ENCODE results near the gene TCEA2. TPM values are rescaled to one million over a fixed set of nuclear protein-coding genes. Genes with fewer than 3 reads are reported as not detected.

The TCEA2 gene
- total RNA-seq, 4 donors from 2014 or later: 5.6 to 94.3 (median 14.8) TPM

GRCh38 chr20:64043768-64044167 lies 19.2 kb upstream of the TCEA2 start:
- H3K36me3 ChIP-seq: no peaks in the 10 kb centered on the region
- no peak overlapping the region for H3K27ac ChIP-seq
- no peak for DNase-seq
- 74 to 77% methylated on average over 9 of the region's 9 CpGs for whole genome bisulfite sequencing, 2 donors (ENCODE audit: low coverage in 1 of 2)
- H3K4me1 ChIP-seq: peaks cover 7 to 21% (median 16%) of the 10 kb centered on the region in 4 donors
- no peak overlapping the region for H3K4me3 ChIP-seq
- peaks cover 91% of the 10 kb centered on the region for H3K27me3 ChIP-seq
- no peaks in the 10 kb centered on the region for H3K9me3 ChIP-seq
- in situ Hi-C loops (cut with MboI; ENCODE audit: low pct_ligation_motif_present in 1 of 4, low pct_unique_long_range_greater_than_20kb in 1 of 4, low sequenced_read_pairs in 3 of 4) (no loop called here), intact Hi-C loops (cut with DNase I; ENCODE audit: low total_unique reads) (no loop called here)
- TF ChIP-seq EP300 (IDR thresholded peaks at IDR 0.05; ENCODE audit: low read depth) (no peak), POLR2A (IDR thresholded peaks at IDR 0.05) (no peak), POLR2AphosphoS5 (IDR thresholded peaks at IDR 0.05) (no peak), CTCF (IDR thresholded peaks at IDR 0.05) (no peak)

DNA sequence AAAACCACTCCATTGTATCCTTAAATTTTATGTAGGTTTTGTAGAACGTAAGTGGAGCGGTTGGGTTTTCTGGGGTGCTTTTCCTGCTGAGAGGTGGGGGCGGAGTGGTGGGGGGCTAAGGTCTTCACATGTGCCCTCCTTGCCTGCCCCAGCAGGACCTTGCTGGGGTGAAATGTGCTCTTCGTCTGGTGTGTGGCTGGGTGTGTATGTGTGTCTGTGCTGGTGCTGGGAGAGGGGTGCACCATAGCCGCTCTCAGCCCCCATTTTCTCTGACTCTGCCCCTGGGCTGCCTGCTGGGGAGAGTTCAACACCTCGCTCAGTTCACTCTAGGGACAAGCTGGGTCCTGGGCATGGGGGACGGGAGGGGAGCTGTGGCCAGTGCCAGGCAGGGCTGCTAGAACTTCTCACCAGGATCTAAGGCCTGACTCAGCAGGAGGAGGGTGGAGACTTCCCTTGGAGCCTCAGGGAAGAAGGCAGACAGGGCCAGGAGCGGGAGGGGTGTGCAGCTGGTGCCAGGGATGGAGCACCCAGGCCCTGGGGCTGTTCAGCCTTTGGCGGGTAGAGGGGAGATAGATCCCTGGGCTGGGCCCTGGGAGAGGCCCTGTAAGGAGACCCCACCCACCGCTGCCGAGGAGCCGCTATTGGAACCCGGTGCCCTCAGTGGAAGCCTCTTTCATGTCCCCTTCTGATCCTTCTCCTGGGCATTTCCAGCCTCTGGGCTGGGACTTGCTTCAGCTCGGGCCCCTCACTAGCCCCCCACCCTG lies 18.3 kb upstream of the TCEA2 start:
- Histone ChIP-seq H3K27me3 (peaks cover 92% of the 10 kb centered on the region), H3K27ac (no peak overlapping the region), H3K4me3 (no peak overlapping the region), H3K36me3 (no peaks in the 10 kb centered on the region), H3K4me1 (peaks cover 6 to 14% (median 12%) of the 10 kb centered on the region in 4 donors), H3K9me3 (no peaks in the 10 kb centered on the region)
- TF ChIP-seq CTCF (IDR thresholded peaks at IDR 0.05) (no peak), POLR2AphosphoS5 (IDR thresholded peaks at IDR 0.05) (no peak), EP300 (IDR thresholded peaks at IDR 0.05; ENCODE audit: low read depth) (no peak), POLR2A (IDR thresholded peaks at IDR 0.05) (no peak)
- intact Hi-C loops (cut with DNase I; ENCODE audit: low total_unique reads): no loop called here
- 66% methylated on average over 14 of the region's 14 CpGs; no CpG with 5 or more reads in 1 of the 2 donors for WGBS, 2 donors (ENCODE audit: low coverage in 1 of 2)
- in situ Hi-C loops (cut with MboI; ENCODE audit: low pct_ligation_motif_present in 1 of 4, low pct_unique_long_range_greater_than_20kb in 1 of 4, low sequenced_read_pairs in 3 of 4): no loop called here
- no peak for DNase-seq

GRCh38 chr20:64045346-64046011 lies 17.5 kb upstream of the TCEA2 start:
- intact Hi-C loops (cut with DNase I; ENCODE audit: low total_unique reads) (no loop called here), in situ Hi-C loops (cut with MboI; ENCODE audit: low pct_ligation_motif_present in 1 of 4, low pct_unique_long_range_greater_than_20kb in 1 of 4, low sequenced_read_pairs in 3 of 4) (no loop called here)
- WGBS, 2 donors (ENCODE audit: low coverage in 1 of 2): 64% methylated on average over 11 of the region's 11 CpGs; no CpG with 5 or more reads in 1 of the 2 donors
- H3K27ac ChIP-seq: no peak overlapping the region
- H3K4me1 ChIP-seq: peaks cover 6 to 17% (median 14%) of the 10 kb centered on the region in 4 donors
- TF ChIP-seq POLR2A (IDR thresholded peaks at IDR 0.05) (no peak), EP300 (IDR thresholded peaks at IDR 0.05; ENCODE audit: low read depth) (no peak), POLR2AphosphoS5 (IDR thresholded peaks at IDR 0.05) (no peak), CTCF (IDR thresholded peaks at IDR 0.05) (no peak)
- DNase-seq: no peak
- H3K27me3 ChIP-seq: peaks cover 92% of the 10 kb centered on the region
- no peaks in the 10 kb centered on the region for H3K9me3 ChIP-seq
- no peaks in the 10 kb centered on the region for H3K36me3 ChIP-seq
- no peak overlapping the region for H3K4me3 ChIP-seq

DNA sequence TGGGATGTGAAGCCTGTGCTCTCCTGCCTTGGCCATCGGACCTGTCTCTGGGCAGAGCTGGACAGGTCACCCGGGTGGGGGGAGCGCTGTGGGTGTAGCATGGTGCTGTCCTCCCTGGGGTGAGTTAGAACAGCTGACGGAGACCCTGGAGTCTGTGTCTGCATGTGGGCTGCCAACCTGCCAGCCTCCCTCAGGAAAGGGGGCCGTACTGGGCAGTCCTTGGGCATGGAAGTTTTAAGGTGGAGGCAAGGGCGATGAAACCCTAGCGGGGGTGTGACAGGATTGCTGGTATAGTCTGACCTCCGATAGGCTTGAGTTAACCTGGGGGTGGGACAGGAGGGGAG lies 16.0 kb upstream of the TCEA2 start:
- no peaks in the 10 kb centered on the region for H3K36me3 ChIP-seq
- 82% methylated on average over 8 of the region's 8 CpGs; no CpG with 5 or more reads in 1 of the 2 donors for WGBS, 2 donors (ENCODE audit: low coverage in 1 of 2)
- in situ Hi-C loops (cut with MboI; ENCODE audit: low pct_ligation_motif_present in 1 of 4, low pct_unique_long_range_greater_than_20kb in 1 of 4, low sequenced_read_pairs in 3 of 4): no loop called here
- intact Hi-C loops (cut with DNase I; ENCODE audit: low total_unique reads): no loop called here
- H3K4me1 ChIP-seq: peaks cover 4 to 10% (median 9%) of the 10 kb centered on the region in 4 donors
- no peaks in the 10 kb centered on the region for H3K9me3 ChIP-seq
- no peak overlapping the region for H3K27ac ChIP-seq
- no peak for TF ChIP-seq EP300 (IDR thresholded peaks at IDR 0.05; ENCODE audit: low read depth)
- no peak for TF ChIP-seq POLR2A (IDR thresholded peaks at IDR 0.05)
- TF ChIP-seq POLR2AphosphoS5 (IDR thresholded peaks at IDR 0.05): no peak
- TF ChIP-seq CTCF (IDR thresholded peaks at IDR 0.05): no peak
- no peak overlapping the region for H3K4me3 ChIP-seq
- peaks cover 92% of the 10 kb centered on the region for H3K27me3 ChIP-seq
- no peak for DNase-seq
